ENCODE measurements around the gene TIGAR. TPM values are rescaled to one million over a fixed set of nuclear protein-coding genes. Genes with fewer than 3 reads are reported as not detected.
A peak's percentile ranks its signal among the peaks of the same experiment; 100 is the strongest.

TIGAR gene
- total and polyA plus RNA-seq, 2 donors (not counting 1 experiment from before 2014, with no cell fraction given), result 2.3 to 6.6 TPM

DNA sequence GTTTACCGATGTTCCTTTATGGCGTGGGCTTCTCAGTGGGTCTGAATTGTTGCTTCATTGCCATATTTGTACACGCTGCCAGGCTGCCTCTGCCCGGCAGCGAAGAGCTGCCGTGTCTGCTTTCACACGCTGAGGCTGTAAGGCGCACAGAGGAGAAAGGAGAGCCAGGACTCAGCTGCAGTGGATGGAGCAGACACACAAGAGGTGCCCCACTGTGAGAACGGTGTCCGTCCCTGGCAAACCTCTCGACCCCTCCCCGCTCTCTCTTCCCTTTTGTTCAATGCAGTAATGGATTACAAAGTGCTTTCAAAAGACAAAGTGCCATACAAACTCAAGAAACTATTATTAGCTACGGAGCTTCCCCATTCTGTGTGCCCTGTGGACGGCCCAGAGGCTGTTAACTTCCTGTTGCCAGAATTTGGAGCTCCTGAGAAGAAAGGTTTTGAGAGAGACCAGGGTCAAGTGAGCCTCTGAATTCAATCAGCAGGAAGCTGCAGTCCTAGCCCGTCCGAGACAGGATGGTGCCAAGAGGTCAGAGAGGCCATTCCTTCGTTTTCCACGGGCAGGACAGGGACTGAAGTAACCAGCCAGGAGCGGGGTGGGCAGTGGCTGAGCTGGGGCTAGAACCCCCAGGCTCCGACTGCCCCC, 31.7 kb upstream of the TIGAR start:
- 49% methylated on average over 18 of the region's 20 CpGs for WGBS (ENCODE audit: insufficient coverage)
- Histone ChIP-seq H3K9me3 (ENCODE audit: control extremely low read depth in 1 of 3, control insufficient read depth in 2 of 3, insufficient read depth in 1 of 3, low read length in 2 of 3) (no peaks in the 10 kb centered on the region), H3K27ac (ENCODE audit: low read length in 2 of 2) (peak overlapping the region; percentile 18 to 38), H4K20me1 (ENCODE audit: control insufficient read depth, insufficient read depth, low read length, poor library complexity, severe bottlenecking) (peaks cover 45% of the 10 kb centered on the region), H3K4me3 (ENCODE audit: control extremely low read depth in 1 of 5, extremely low read depth in 1 of 5, insufficient read depth in 1 of 5, low read depth in 2 of 5, low read length in 4 of 5) (peak overlapping the region in 2 of 5 experiments; percentile 6 to 12), H2AFZ (ENCODE audit: insufficient read depth, low read depth, low read length, poor library complexity, severe bottlenecking) (peak overlapping the region; percentile 11), H3K4me2 (replicated peaks; ENCODE audit: low read depth, low read length, poor library complexity, severe bottlenecking) (peak overlapping the region; percentile 44), H3K36me3 (replicated peaks in 1 of 2; ENCODE audit: control extremely low read depth in 1 of 2, control insufficient read depth in 1 of 2, extremely low read depth in 1 of 2, insufficient read depth in 2 of 2, low read length in 1 of 2) (peaks cover 0 to 89% of the 10 kb centered on the region in 2 experiments), H3K27me3 (replicated peaks in 1 of 4; ENCODE audit: control extremely low read depth in 1 of 4, control insufficient read depth in 3 of 4, insufficient read depth in 4 of 4, low read length in 3 of 4) (no peaks in the 10 kb centered on the region), H3K4me1 (ENCODE audit: control insufficient read depth in 2 of 2, insufficient read depth in 2 of 2, low read length in 2 of 2) (peaks cover 24 to 34% of the 10 kb centered on the region in 2 donors), H3K9ac (ENCODE audit: low read length) (peak overlapping the region; percentile 10), H3K79me2 (ENCODE audit: control insufficient read depth, insufficient read depth, low read length) (peaks cover 94% of the 10 kb centered on the region)
- ChIA-PET POLR2A (no interaction called here), CTCF (interaction anchor here (1.3 to 5.2 kb wide), 4 partner anchors 11 to 403 kb away, joined by 3 to 32 read pairs (median 6); no protein-coding TSS in a partner anchor)
- Mint-ChIP-seq H3K27me3 (no peaks in the 10 kb centered on the region), H3K4me3 (peak overlapping the region; percentile 64), H3K9me3 (ENCODE audit: insufficient read depth) (no peaks in the 10 kb centered on the region), H3K27ac (peak overlapping the region; percentile 86), H3K4me1 (peaks cover 38% of the 10 kb centered on the region)
- ATAC-seq (ENCODE audit: low read depth), result no peak
- DNase-seq, result peak; percentile 32
- TF ChIP-seq, protein P1, sequence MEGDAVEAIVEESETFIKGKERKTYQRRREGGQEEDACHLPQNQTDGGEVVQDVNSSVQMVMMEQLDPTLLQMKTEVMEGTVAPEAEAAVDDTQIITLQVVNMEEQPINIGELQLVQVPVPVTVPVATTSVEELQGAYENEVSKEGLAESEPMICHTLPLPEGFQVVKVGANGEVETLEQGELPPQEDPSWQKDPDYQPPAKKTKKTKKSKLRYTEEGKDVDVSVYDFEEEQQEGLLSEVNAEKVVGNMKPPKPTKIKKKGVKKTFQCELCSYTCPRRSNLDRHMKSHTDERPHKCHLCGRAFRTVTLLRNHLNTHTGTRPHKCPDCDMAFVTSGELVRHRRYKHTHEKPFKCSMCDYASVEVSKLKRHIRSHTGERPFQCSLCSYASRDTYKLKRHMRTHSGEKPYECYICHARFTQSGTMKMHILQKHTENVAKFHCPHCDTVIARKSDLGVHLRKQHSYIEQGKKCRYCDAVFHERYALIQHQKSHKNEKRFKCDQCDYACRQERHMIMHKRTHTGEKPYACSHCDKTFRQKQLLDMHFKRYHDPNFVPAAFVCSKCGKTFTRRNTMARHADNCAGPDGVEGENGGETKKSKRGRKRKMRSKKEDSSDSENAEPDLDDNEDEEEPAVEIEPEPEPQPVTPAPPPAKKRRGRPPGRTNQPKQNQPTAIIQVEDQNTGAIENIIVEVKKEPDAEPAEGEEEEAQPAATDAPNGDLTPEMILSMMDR (IDR thresholded peaks at IDR 0.05), result no peak
- no peak for TF ChIP-seq EZH2 (IDR thresholded peaks at IDR 0.05; ENCODE audit: borderline replicate concordance, insufficient read depth, low read depth, low read length, poor library complexity, severe bottlenecking)
- intact Hi-C loops (cut with micrococcal nuclease), result no loop called here
